ENCODE results near the gene EEIG1.
A peak's percentile ranks its signal among the peaks of the same experiment; 100 is the strongest.

The EEIG1 gene

DNA sequence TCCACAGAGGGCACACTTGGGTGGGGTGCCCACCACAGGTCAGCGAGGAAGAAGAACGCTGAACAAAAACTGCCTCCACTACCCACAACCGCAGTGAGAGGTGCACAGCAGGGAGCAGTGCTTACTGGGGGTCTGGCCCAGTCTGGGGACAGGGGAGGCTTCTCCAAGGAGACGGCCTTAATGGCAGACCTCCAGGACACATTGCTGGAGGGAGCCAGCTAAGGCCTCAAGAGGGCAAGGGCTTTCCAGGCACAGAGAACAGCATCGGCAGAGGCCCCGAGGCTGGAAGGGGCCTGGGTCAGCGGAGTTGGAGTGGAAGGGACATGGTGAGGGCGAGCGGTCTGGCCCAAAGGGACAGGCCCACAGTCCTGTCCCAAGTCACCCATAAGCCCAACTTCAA is 34.8 kb downstream of the EEIG1 start:
- no peaks in the 10 kb centered on the region for H3K9me3 Mint-ChIP-seq
- no peak for ATAC-seq (replicated peaks; ENCODE audit: extremely low read depth, poor library complexity, severe bottlenecking)
- H3K27ac Mint-ChIP-seq (ENCODE audit: low read depth): no peak overlapping the region
- DNase-seq (ENCODE audit: low spot score in 2 of 2): no peak
- peaks cover 35% of the 10 kb centered on the region for H3K4me1 Mint-ChIP-seq
- H3K27me3 Mint-ChIP-seq: no peaks in the 10 kb centered on the region
- peaks cover 44% of the 10 kb centered on the region for H3K36me3 Mint-ChIP-seq (ENCODE audit: insufficient read depth)
- H3K4me3 Mint-ChIP-seq: no peak overlapping the region

DNA sequence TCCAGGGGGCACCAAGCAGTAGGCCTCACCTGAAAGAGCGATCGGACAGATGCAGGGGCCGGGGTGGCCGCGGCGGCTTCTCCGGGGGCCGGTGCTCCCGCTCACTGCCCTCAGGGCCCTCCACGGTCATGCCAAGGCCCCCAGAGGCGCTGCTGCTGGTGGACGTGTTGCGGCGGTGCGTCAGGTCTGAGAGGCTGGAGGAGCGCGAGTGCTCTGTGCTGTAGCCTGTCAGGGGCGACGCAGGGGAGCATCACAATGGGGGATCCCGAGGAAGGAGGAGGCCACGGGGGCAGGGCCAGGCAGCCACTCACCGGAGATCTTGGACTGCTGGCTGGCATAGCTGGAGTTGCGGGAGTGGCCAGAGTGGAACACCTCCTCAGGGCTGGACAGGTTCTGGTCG is 35.5 kb downstream of the EEIG1 start:
- Mint-ChIP-seq H3K4me1 (peaks cover 28% of the 10 kb centered on the region), H3K4me3 (no peak overlapping the region), H3K27ac (ENCODE audit: low read depth) (no peak overlapping the region), H3K36me3 (ENCODE audit: insufficient read depth) (peaks cover 40% of the 10 kb centered on the region), H3K27me3 (no peaks in the 10 kb centered on the region), H3K9me3 (no peaks in the 10 kb centered on the region)
- DNase-seq (ENCODE audit: low spot score in 2 of 2): no peak
- no peak for ATAC-seq (replicated peaks; ENCODE audit: extremely low read depth, poor library complexity, severe bottlenecking)

DNA sequence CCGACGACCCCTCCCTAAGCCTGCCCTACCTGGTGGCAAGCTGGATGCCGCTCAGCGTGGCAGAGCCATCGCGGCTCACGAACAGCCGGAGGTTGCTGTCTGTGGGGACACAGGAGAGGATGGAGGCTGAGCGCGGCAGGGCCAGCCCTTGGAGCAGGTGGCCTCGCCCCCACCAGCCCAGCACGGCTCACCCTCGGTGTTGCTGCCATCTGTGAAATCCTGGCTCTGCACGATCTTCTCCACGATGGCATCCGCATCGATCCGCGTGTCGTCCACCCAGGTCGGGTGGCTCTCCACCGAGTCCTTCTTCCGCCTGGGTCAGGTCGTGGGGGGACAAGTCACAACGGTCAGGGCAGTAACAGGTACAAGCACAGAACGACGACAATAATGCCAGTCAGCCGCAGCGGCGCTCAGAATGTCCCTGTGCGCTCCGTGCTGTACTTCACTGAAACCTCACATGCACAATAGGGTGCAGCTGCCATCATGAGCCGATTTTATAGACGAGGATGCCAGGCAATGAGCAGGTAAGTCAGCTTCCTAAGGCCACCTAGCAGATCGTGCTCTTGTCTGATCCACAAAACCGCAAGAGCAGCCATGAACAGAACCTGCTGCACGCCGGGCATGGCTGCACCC is 36.1 kb downstream of the EEIG1 start:
- DNase-seq (ENCODE audit: low spot score in 2 of 2) (no peak), ATAC-seq (replicated peaks; ENCODE audit: extremely low read depth, poor library complexity, severe bottlenecking) (no peak)
- peaks cover 41% of the 10 kb centered on the region for H3K36me3 Mint-ChIP-seq (ENCODE audit: insufficient read depth)
- no peaks in the 10 kb centered on the region for H3K27me3 Mint-ChIP-seq
- no peak overlapping the region for H3K4me3 Mint-ChIP-seq
- H3K9me3 Mint-ChIP-seq: no peaks in the 10 kb centered on the region
- H3K27ac Mint-ChIP-seq (ENCODE audit: low read depth): no peak overlapping the region
- H3K4me1 Mint-ChIP-seq: peaks cover 24% of the 10 kb centered on the region

DNA sequence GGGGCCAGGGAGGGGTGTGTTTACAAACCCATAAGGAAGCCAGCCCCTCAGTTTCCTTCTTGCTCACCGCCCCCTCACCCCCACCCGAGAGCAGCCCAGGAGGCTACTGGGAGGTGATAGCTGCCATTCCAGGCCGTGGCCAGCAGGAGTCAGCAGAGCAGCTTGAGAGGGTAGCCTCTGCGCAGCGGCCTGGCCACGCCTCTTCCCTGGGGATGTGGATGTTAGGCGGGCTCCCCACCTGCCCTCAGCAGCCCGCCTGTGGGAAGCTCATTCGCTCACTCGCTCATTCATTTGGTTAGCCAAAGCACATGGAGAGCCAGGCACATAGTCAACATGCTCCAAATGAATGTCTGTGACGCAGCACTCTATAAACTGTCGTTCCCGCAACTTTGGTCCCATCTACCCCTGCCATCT is 37.1 kb downstream of the EEIG1 start:
- no peaks in the 10 kb centered on the region for H3K9me3 Mint-ChIP-seq
- H3K36me3 Mint-ChIP-seq (ENCODE audit: insufficient read depth): peaks cover 44% of the 10 kb centered on the region
- ATAC-seq (replicated peaks; ENCODE audit: extremely low read depth, poor library complexity, severe bottlenecking) (peak; percentile 79), DNase-seq (ENCODE audit: low spot score in 2 of 2) (peak; percentile 48 to 58)
- peak overlapping the region; percentile 20 for H3K4me3 Mint-ChIP-seq
- peak overlapping the region; percentile 68 for H3K27ac Mint-ChIP-seq (ENCODE audit: low read depth)
- H3K4me1 Mint-ChIP-seq: peaks cover 22% of the 10 kb centered on the region
- H3K27me3 Mint-ChIP-seq: no peaks in the 10 kb centered on the region

DNA sequence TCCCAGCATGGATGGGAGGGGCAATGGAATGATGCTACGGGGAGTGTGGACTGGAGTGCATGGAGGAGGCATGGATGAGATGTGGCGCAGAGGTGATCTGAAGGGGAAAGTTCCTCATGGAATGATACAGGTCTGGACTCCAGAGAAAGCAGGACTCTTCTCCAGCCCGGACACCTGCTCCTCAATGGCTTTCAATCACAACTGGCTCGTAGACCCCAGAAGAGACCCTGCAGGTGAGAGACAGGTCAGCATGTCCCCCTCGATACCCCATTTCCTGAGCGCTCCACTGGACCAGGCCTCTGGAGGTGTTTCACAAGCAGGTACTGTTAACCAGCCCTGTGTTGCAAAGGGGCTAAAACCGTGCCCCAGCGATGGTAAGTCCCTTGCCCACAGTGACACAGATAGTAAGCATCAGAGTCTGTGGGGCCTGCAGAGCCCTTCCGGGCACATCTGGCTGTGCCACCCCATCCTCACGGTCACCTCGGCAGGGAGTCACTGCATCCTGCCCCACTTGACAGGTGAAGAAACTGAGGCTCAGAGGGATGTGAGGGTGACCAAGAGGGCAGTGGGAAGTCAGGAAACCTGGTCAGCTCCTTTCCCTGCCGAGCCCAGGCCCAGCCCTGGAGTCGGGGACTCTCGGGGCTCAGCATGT is 37.7 kb downstream of the EEIG1 start:
- no peak for ATAC-seq (replicated peaks; ENCODE audit: extremely low read depth, poor library complexity, severe bottlenecking)
- Mint-ChIP-seq H3K36me3 (ENCODE audit: insufficient read depth) (peaks cover 44% of the 10 kb centered on the region), H3K4me1 (peaks cover 17% of the 10 kb centered on the region)

DNA sequence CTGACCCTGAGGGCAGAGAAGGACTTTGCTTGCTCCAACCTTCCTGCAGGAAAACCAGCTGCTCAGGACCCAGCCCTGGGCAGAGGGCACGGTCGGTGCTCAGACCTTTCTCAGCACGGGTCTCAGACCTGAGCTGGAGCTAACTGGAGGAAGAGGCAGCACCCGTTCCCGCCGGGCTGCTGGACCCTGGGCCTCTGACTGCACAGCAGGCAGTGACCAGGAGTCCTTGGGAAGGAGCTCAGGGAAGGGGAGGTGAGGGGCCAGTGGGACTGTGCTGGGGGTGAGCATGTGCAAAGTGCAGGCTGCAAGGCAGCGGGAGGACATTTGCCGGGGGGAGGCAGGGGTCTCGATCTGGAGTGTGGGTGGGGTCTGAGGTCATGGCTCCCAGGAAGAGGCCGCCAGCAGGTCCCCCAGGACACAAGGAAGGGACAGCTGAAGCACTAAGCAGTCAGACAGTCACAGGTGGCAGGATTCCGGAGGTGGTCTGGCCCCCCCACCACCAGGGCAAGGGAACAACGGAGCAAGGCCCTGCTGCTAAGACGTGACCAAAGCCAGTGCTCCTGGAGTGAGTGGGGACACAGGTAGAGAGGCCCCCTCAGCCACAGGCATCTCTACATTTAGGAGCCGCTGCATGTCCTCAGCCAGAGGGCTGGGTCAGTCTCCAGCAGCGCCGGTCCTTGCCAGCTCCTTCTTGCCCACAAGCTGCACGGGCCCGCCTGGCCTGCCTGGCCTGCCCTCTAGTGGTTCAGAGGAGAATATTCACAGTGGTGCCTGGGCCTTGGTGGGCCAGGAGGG is 38.4 kb downstream of the EEIG1 start:
- peaks cover 46% of the 10 kb centered on the region for H3K36me3 Mint-ChIP-seq (ENCODE audit: insufficient read depth)
- peak in 1 of 2 donors; percentile 35 for DNase-seq (ENCODE audit: low spot score in 2 of 2)
- H3K4me3 Mint-ChIP-seq: peak overlapping the region; percentile 2

More for the DNA sequence above, 37.7 kb downstream of the EEIG1 start:
- no peaks in the 10 kb centered on the region for H3K27me3 Mint-ChIP-seq
- H3K9me3 Mint-ChIP-seq: no peaks in the 10 kb centered on the region
- H3K4me3 Mint-ChIP-seq: peak overlapping the region; percentile 2
- no peak for DNase-seq (ENCODE audit: low spot score in 2 of 2)
- peak overlapping the region; percentile 42 for H3K27ac Mint-ChIP-seq (ENCODE audit: low read depth)

DNA sequence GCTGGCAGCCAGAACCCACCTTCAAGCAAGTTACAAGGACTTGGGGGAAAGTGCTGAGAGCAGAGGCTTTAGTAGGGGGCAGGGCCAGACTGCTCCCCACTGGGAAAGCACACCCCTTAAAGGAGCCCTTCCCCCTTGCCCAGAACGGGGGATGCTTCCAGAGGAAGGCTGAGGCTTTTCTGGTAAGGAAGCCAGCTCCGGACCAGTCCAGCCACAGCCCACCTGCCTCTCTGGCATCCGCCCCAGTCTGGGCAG is 38.9 kb downstream of the EEIG1 start:
- DNase-seq (ENCODE audit: low spot score in 2 of 2): no peak
- no peak for ATAC-seq (replicated peaks; ENCODE audit: extremely low read depth, poor library complexity, severe bottlenecking)
- Mint-ChIP-seq H3K36me3 (ENCODE audit: insufficient read depth) (peaks cover 45% of the 10 kb centered on the region), H3K27ac (ENCODE audit: low read depth) (no peak overlapping the region), H3K27me3 (no peaks in the 10 kb centered on the region), H3K4me1 (peaks cover 30% of the 10 kb centered on the region), H3K9me3 (no peaks in the 10 kb centered on the region), H3K4me3 (no peak overlapping the region)

More for the DNA sequence above, 38.4 kb downstream of the EEIG1 start:
- ATAC-seq (replicated peaks; ENCODE audit: extremely low read depth, poor library complexity, severe bottlenecking): peak; percentile 40
- Mint-ChIP-seq H3K4me1 (peaks cover 24% of the 10 kb centered on the region), H3K27ac (ENCODE audit: low read depth) (peak overlapping the region; percentile 42), H3K9me3 (no peaks in the 10 kb centered on the region), H3K27me3 (no peaks in the 10 kb centered on the region)

DNA sequence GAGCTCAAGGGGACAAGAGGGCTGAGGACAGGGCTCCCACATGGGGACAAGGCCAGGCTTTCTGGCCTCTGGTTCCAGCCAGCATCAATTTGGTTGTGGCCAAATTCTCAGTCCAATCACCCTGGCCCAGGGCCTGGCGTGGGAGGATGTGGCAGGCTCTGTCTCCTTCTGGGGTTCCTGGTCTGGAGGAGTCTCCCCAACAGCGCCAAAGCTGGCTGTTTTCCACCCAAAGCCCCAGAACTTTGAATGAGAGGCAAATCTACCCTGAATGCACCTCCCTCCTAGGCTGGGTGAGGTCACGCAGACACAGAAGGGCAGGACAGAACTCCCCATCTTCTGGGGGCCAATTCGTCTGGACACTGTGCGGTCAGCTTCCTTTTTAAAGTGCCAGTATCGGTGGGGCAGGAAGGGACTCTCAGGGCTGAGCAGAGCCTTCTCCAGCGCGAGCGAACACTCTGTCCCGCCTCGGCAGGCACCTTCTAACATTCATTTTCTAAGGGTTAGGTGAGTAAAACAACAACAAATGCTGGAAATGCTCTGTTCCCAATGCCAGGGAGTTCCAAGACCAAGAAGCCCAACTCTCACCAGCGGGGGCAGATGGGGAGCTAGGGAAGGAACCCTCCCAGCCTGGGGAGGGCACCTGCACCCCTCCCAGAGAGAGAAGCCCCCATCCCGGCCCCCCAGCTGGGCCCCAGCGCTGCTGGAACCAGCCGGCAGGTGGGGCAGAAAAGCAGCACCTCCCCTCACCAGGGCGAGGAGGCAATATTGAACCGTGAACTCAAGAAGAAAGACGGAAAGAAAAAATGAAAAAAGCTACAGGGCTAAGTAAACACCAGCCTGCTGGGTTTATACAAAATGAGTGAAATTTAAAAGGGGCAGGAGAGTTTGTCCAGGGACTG is 39.5 kb downstream of the EEIG1 start:
- ATAC-seq (replicated peaks; ENCODE audit: extremely low read depth, poor library complexity, severe bottlenecking) (no peak), DNase-seq (ENCODE audit: low spot score in 2 of 2) (no peak)
- H3K36me3 Mint-ChIP-seq (ENCODE audit: insufficient read depth): peaks cover 43% of the 10 kb centered on the region
- H3K9me3 Mint-ChIP-seq: no peaks in the 10 kb centered on the region
- no peak overlapping the region for H3K4me3 Mint-ChIP-seq
- H3K27me3 Mint-ChIP-seq: no peaks in the 10 kb centered on the region
- no peak overlapping the region for H3K27ac Mint-ChIP-seq (ENCODE audit: low read depth)
- peaks cover 35% of the 10 kb centered on the region for H3K4me1 Mint-ChIP-seq

DNA sequence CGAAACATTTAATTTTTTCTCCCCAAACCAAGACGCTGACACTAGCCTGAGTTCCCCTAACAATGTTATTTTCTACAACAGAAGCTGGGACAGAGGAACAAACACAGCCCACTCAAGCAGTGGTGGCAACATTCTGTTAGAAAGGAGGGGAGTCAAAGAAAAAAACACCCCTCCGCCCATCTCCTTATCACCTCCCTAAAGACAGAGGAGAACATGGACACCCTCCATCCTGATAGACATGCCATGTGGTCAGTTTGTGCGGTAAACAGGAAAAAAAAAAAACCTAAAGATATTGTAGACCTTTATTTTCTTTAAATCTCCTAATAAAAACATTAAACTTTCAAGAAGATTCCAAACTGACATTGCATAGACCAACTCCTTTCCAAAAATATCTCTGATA is 40.2 kb downstream of the EEIG1 start:
- DNase-seq (ENCODE audit: low spot score in 2 of 2): no peak
- Mint-ChIP-seq H3K36me3 (ENCODE audit: insufficient read depth) (peaks cover 47% of the 10 kb centered on the region), H3K4me1 (peaks cover 43% of the 10 kb centered on the region), H3K9me3 (no peaks in the 10 kb centered on the region), H3K27ac (ENCODE audit: low read depth) (no peak overlapping the region), H3K27me3 (no peaks in the 10 kb centered on the region), H3K4me3 (no peak overlapping the region)
- ATAC-seq (replicated peaks; ENCODE audit: extremely low read depth, poor library complexity, severe bottlenecking): no peak

DNA sequence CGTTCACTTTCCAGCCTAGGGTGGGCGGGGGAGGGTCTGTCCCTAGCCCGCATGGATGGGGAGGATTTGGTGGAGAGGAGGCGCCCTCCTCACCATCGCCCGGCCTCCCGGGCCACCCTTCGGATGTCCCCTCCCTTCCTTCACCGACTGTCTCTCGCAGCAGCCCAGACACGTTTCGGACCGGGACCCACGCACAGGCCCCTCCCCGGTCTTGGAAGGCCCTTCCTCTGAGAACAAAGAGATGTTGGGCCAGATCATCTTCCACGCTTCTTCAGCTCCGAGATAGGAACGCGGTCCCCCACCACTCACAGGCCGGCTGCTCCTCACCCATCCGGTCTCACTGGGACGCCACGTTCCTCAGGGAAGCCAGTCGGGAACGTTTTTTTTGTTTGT is 42.5 kb downstream of the EEIG1 start:
- no peaks in the 10 kb centered on the region for H3K27me3 Mint-ChIP-seq
- peak overlapping the region; percentile 87 for H3K27ac Mint-ChIP-seq (ENCODE audit: low read depth)
- no peak for ATAC-seq (replicated peaks; ENCODE audit: extremely low read depth, poor library complexity, severe bottlenecking)
- peaks cover 48% of the 10 kb centered on the region for H3K4me1 Mint-ChIP-seq
- peaks cover 42% of the 10 kb centered on the region for H3K36me3 Mint-ChIP-seq (ENCODE audit: insufficient read depth)
- no peaks in the 10 kb centered on the region for H3K9me3 Mint-ChIP-seq
- peak overlapping the region; percentile 85 for H3K4me3 Mint-ChIP-seq
- DNase-seq (ENCODE audit: low spot score in 2 of 2): no peak

DNA sequence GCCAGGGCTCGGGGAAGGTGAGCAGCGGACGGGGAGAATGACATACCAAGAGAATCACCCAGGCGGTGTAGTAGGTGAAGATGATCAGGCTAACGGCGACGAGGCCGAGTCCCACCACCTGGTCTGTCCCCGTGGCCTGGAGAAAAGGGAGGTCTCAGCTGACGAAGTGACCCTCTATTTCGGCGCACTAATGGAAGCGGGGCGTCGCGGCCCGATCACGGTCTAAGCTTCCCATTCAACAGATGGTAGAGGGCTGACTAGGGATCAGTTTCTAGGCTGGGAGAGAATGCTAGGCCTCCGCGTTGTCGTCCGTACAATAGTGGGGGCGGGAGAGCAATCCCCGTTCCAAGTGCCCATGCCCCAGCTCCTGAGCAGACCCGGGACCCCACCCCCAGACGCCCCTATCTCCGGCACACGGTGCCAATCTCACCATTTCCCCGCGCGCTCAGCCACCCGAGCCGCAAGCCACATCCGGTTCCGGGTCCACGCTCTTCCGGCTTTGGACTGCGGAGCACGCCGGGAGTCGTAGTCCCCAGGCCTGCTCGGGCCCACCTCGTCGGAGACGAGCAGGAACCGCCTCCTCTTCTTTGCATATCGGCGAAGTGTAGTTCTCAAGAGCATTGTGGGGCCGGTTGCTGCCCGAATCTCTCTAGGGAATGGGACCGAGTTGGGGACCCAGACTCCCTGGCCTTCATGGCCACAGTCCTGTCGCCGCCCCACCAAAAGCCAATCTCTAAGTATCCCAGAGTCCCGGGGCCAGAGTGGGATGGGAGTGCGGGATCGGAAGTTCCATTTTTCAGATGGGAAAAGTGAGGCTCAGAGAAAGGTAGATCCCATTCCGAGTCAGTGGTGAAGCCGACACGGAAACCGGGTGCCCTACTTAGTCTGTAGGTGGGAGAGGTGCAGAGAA is 43.1 kb downstream of the EEIG1 start, which contains the start of gene DPM2:
Gene DPM2, minus strand, starts transcription at position 467 of the 910 bp plus-strand sequence. Its CDS starts 34 bp downstream, at position 433.
- Mint-ChIP-seq H3K4me1 (peaks cover 41% of the 10 kb centered on the region), H3K27ac (ENCODE audit: low read depth) (peak within 1 kb of the TSS; percentile 87), H3K36me3 (ENCODE audit: insufficient read depth) (peaks cover 37% of the 10 kb centered on the region), H3K4me3 (peak within 1 kb of the TSS; percentile 85), H3K27me3 (no peaks in the 10 kb centered on the region), H3K9me3 (no peaks in the 10 kb centered on the region)
- ATAC-seq (replicated peaks; ENCODE audit: extremely low read depth, poor library complexity, severe bottlenecking): peak; percentile 95
- peak; percentile 67 to 68 for DNase-seq (ENCODE audit: low spot score in 2 of 2)

All from central memory CD8-positive, alpha-beta T cell (primary cell).